Ramos (cell line): ENCODE measurements around the gene SARS2.
"Not testable (repeated sequence)": the region's sequence is repeated elsewhere in the genome, so short reads cannot be mapped to it uniquely, and the experiment has no call there.

Experiments
- in situ Hi-C: fragments of 300-500 bp; cut with MboI; formaldehyde crosslinking; loops from one replicate; pipeline ENCODE4 v1.14.3; 2022; ENCODE audit warnings: low sequenced_read_pairs; ENCODE audit not compliant: unreplicated experiment

SARS2 gene

DNA sequence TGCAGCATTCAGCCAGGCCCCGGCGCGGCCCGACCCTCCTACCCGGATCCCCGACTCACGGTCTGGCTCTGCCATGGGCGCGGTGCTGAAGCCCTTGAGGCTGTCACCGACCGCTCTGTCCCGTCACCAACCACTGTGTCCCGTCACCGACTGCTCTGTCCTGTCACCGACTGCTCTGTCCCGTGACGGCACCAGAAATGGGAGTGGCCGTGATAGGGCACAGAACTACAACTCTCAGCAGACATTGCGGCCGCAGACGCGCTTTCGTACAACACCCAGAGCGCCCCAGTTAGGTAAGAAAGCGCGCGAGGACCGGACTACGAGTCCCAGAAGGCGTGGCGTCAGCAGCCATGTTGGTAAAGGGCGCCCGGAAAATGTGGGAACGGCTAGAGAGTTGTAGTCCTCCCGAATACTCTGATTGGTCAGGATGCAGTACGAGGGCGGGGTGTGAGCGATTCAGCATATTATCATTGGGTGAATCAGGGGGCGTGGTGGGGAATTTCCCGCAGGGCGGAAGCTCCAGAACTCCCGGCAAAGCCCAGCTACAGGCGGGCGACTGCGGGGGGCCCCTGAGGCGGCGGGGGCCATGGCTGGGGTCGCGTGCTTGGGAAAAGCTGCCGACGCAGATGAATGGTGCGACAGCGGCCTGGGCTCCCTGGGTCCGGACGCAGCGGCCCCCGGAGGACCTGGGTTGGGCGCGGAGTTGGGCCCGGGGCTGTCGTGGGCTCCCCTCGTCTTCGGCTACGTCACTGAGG is 30.9 kb downstream of the SARS2 start, which contains the start of the genes NFKBIB and SIRT2:
Gene NFKBIB (plus strand): TSS at position 523 of the 755 bp plus-strand sequence. CDS start 64 bp downstream, at position 587.
Gene SIRT2 (minus strand): TSS at position 172 of the 755 bp plus-strand sequence. CDS start 97 bp downstream, at position 75.
- in situ Hi-C loops, result no loop called here

- in situ Hi-C loops, result no loop called here
Observed at GRCh38 chr19:38898788-38899446, 31.6 kb downstream of the SARS2 start.

DNA sequence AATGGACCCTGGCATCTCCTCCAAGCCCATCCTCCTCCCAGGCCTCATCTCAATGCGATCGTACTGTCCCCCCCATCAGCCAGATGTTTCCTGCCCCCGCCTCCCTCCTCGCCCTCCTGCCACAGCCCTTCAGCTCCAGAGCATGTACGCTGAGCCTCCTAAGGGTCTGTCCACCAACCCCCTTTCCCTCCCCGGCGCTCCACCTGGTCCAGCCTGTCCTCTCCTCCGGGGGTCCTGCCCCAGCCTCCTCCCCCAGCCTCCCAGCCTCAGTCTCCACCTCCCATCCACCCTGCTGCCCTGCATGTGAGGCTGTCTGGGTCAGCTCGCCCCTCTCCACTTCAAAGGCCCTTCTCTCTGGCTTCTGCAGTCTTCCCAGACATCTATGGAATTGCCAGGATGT is 35.6 kb downstream of the SARS2 start:
- in situ Hi-C loops, result no loop called here

DNA sequence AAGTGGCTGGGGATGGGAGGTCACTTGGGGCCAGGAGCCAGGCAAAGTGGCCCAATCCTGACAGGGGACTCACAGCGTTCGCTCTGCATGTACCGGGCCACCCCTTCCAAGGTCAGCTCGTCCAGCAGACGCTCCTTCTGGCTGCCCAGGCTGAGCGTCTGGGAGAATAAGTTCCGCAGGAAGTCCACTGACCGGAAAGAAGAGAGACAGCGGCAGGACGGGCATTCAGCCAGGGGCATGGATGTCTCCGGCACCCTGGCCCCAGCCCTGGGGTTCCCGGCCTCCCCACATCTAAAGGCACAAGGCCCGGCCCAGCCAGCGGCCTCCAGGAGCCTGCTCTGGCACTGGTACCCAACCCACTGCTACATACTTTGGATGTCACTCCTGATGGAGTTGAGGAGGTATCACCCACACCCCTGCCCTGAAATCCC is 37.2 kb downstream of the SARS2 start:
- in situ Hi-C loops, result no loop called here

GRCh38 chr19:38892841-38893240 is 37.7 kb downstream of the SARS2 start:
- in situ Hi-C loops, result no loop called here

GRCh38 chr19:38891771-38892170 is 38.8 kb downstream of the SARS2 start:
- in situ Hi-C loops, result no loop called here

GRCh38 chr19:38890686-38891085 is 39.9 kb downstream of the SARS2 start:
- in situ Hi-C loops, result no loop called here

DNA sequence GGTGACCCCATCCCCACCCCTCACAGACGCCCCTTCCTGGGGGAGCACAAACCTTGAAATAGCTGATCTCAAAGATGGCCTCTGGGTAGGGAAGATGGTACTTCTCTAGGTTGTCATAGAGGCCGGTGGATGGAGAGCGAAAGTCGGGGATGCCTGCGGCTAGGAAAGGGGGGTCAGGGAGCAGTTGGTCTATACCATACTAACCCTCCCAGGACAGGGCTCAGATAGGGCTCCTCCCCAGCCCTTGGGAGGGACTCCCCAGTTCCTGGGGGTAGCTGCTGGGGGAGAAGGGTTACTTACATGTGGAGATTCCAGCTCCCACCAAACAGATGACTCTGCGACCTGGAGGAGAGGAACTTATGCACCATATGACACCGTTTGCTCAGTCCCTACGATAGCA is 40.8 kb downstream of the SARS2 start:
- in situ Hi-C loops, result no loop called here

- in situ Hi-C loops, result no loop called here
Observed at GRCh38 chr19:38888876-38889275, 41.7 kb downstream of the SARS2 start.

DNA sequence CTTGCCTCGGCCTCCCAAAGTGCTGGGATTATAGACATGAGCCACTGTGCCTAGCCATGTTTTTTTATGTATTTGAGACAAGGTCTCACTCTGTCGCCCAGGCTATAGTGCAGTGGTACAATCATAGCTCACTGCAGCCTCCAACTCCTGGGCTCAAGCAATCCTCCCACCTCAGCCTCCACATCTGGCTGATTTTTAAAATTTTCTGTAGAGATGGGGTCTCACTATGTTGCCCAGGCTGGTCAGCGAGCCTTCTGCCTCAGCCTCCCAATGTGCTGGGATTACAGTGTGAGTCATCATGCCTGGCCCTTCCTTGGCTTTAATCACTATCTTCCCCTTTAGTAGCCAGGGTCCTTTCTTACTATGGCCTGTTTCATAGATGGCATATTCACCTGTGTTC is 45.9 kb downstream of the SARS2 start:
- in situ Hi-C loops, result not testable (repeated sequence)

GRCh38 chr19:38883286-38883685 is 47.3 kb downstream of the SARS2 start:
- in situ Hi-C loops, result no loop called here

GRCh38 chr19:38880882-38881609 is 49.5 kb downstream of the SARS2 start:
- in situ Hi-C loops, result no loop called here

DNA sequence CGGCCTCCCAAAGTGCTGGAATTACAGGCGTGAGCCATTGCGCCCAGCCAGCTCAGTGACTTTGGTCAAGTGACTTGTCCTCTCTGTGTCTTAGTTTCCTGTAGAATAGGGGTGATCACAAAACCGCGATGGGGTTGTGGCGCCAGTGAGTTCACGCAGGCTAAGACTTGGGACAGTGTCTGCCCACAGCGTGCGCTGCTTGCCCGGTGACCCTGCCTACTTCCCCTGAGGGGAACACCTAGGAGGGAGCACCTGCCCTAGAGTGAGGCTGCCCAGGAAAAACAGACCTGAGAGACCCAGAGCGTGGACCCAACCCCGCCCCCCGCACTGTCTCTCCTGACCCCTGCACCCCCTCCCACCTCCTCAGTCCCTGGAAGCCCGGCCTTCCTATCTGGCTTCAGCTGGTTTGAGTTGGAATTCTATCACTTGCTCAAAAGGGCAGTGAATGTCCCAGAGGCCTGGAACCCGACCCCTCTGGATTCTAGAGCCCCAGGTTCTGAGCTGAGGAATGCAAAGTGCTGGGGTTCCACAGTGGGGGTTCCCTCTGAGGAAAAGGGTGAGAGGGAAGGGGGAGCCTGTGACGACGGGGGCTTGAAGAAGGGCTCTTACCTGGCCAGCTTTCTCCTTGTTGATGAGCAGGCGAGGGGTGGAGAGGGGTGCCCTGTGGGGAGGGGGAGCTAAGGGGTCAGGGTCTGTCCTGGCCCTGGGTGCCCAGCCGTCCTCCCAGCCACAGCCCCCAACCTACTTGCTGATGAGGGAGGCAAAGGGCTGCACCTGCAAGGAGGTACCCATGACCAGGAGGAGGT is 50.3 kb downstream of the SARS2 start:
- in situ Hi-C loops, result no loop called here

DNA sequence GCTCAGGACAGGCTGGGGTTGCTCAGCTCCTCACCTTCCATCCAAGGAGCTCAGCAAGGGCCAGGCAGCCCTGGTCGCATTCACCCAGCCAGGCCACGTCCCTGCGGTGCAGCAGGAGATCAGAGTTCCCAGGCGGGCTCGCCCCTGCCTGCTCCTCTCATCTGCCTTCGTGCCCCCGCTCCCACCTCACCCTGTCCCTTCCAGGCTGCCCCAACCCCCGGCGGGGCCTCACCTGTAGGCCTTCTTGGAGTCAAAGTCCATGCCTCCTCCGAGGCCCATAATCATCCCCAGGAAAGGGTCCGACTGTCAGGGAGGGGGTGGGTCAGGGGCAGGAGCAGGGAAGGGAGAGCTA is 51.2 kb downstream of the SARS2 start:
- in situ Hi-C loops, result no loop called here

DNA sequence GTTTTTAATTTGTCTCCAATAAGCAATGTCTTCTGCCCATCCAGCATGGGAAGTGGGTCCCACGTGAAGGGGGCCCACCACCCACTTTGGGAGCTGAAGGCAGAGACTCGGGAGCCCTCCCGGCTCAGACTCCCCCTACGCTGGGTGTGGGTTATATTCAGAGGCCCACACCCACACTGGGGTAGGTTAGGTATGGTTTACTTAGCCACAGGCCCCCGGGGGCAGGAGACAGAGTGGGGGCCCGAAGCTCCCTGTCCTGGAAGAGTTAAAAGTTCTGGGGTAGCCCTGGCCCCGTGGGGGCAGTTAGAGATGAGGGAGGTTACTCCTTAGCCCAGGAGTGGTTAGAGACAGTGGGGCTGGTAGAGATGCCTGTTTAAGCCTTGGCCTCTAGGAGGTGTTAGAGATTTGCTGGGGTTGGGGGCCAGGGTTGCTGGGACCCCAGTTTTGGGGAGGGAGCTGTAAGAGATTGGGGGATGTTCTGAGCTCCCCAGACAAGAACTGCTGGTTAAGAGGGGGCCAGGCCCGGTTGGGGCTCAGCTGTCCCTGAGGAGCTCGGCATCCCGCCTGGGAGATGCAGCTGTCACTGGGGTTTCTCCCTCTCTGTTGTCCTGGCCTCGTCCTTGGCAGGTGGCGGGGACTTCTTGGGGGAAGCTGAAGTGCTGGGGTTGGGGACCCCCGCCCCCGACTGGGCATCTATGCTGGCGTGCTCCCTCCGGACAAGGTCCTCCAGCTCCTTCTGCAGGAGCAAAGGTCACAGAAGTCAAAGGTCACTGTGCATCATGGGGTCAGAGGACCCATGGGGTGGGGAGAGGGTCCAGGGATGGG is 51.8 kb downstream of the SARS2 start:
- in situ Hi-C loops, result no loop called here

DNA sequence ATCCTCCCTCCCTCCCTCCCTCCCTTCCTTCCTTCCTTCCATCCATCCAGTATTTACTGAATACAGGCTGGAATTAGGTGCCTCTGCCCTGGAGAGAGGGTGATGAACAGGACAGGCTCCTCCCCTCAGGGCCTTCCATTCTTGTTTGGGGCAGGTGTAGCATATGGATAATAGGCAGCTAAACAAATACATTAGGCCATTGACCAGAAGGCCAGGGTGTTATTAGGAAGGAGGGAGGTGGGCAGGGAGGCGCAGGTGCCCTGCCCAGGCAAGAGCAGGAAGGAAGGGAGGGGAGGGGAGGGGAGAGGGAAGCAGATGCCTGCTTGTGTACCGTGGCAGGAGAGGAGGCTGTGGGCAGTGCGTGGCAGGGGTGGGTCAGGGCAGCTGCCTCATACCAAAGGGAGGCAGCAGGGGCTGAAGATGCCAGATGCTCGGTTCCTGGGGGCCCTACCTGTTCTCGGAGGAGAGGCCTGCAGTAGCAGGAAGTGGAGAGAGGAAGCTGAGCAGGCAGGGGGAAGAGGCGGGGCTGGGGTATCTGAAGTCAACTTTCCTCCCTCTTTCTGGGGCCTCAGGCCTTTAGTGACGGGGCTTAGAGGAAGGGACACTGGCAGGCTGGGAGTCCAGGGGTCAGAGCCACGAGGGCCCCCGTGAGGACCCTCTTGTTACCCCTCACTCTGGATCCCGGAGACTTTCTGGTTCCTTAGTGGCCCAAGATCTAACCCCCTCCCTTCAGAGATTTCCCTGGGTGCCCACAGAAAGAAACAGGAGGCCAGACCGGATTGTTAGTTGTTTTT is 52.6 kb downstream of the SARS2 start, which contains the start of gene RINL:
Gene RINL (minus strand): TSS at position 495 of the 794 bp plus-strand sequence. CDS start 1,533 bp downstream, outside the sequence.
- in situ Hi-C loops, result no loop called here

DNA sequence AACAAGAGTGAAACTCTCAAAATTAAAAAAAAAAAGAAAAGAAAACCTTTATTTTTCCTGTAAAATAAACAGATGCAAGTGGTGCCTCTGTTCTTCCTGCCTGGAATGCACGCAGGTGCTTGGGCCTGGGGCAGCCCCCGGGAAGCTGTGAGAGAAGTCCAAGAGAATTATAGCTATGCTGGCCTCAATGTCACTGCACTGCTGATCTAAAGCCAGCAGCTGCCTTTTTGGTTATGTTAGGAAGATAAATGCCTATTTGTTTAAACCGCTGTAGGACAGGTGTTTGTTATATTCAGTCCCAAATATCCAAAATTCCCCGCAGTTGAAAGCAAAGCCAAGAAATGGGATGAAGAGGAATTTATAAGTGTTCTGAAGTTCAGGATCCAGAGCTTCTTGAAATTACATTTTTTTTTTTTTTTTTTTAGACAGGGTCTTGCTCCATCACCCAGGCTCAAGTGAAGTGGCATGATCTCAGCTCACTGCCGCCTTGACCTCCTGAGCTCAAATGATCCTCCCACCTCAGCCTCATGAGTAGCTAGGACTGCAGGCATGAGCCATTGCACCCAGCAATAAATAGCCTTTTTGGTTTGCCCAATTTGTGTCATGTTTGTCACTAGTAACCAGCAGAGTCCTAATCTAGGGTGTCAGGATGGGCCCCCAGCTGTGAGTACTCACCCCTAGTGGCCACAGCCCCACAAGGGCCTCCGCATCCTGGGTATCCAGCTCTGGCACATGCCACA is 54.7 kb downstream of the SARS2 start:
- in situ Hi-C loops, result no loop called here

DNA sequence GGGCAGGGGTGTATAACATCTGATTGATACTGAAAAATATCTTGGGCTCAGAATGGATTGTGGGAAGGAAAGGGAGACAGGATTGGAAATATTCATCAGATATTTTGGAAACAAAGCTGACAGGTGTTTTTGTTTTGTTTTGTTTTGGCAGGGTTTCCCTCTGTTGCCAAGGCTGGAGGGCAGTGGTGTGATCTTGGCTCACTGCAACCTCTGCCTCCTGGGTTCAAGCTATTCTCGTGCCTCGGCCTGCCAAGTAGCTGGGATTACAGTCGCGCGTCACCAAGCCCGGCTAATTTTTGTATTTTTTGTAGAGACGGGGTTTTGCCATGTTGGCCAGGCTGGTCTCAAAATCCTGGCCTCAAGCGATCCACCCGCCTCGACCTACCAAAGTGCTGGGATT is 57.2 kb downstream of the SARS2 start:
- in situ Hi-C loops, result loop anchor here (25.0 kb wide), 1 partner anchor 961 kb away; the partner anchor contains the start of genes SIPA1L3 and WDR87
